Endodermal cell (in vitro differentiated cells): Measurements from ENCODE around the gene KCNJ16. TPM values are rescaled to one million over a fixed set of nuclear protein-coding genes. Genes with fewer than 3 reads are reported as not detected.

Source experiments
- DNase-seq: peaks from one replicate; pipeline ENCODE4 v3.0.0-alpha.2; 2017
- H3K27ac ChIP-seq: 2 replicates; pipeline ENCODE4 v1.5.1; 2013; ENCODE audit warnings: mild to moderate bottlenecking, low read depth, low read length, moderate library complexity
- H3K27me3 ChIP-seq: 2 replicates; pipeline ENCODE4 v1.6.1; 2013; ENCODE audit warnings: mild to moderate bottlenecking, low read length, moderate library complexity; ENCODE audit not compliant: insufficient read depth, control insufficient read depth, poor library complexity, severe bottlenecking
- H3K36me3 ChIP-seq: 2 replicates; pipeline ENCODE4 v1.7.0; 2013; ENCODE audit warnings: mild to moderate bottlenecking, low read length, moderate library complexity; ENCODE audit not compliant: control insufficient read depth, insufficient read depth
- H3K4me1 ChIP-seq: one replicate; pipeline ENCODE4 v1.7.0; 2013; ENCODE audit warnings: low read length; ENCODE audit not compliant: control insufficient read depth, insufficient read depth
- H3K4me3 ChIP-seq: 2 replicates; pipeline ENCODE4 v1.5.1; 2013; ENCODE audit warnings: mild to moderate bottlenecking, low read length, moderate library complexity
- H3K9ac ChIP-seq: 2 replicates; pipeline ENCODE4 v1.6.1; 2013; ENCODE audit warnings: mild to moderate bottlenecking, low read length, moderate library complexity; ENCODE audit not compliant: poor library complexity, severe bottlenecking; ENCODE audit errors: extremely low read depth
- H3K9me3 ChIP-seq: 2 replicates; pipeline ENCODE4 v1.6.1; 2013; ENCODE audit warnings: mild to moderate bottlenecking, low read length, moderate library complexity; ENCODE audit not compliant: control insufficient read depth
- H3K27ac Mint-ChIP-seq: 2 replicates; pipeline ENCODE4 v1.8.0; 2020; ENCODE audit warnings: mixed read lengths
- H3K27me3 Mint-ChIP-seq: 2 replicates; pipeline ENCODE4 v1.8.0; 2021; ENCODE audit warnings: mild to moderate bottlenecking, mixed read lengths; ENCODE audit not compliant: insufficient read depth
- H3K36me3 Mint-ChIP-seq: 2 replicates; pipeline ENCODE4 v1.8.0; 2020; ENCODE audit warnings: low read depth, mixed read lengths
- H3K4me1 Mint-ChIP-seq: 2 replicates; pipeline ENCODE4 v1.8.0; 2020; ENCODE audit warnings: mixed read lengths
- H3K4me3 Mint-ChIP-seq: 2 replicates; pipeline ENCODE4 v1.8.0; 2020; ENCODE audit warnings: mild to moderate bottlenecking, moderate library complexity, mixed read lengths
- H3K9me3 Mint-ChIP-seq: 2 replicates; pipeline ENCODE4 v1.8.0; 2020; ENCODE audit warnings: mild to moderate bottlenecking, mixed read lengths
- CTCF ChIP-seq: fragments of 200-600 bp; sonication (generic); conservative IDR thresholded peaks from 2 replicates; pipeline ENCODE4 v1.5.0; 2021; ENCODE audit warnings: antibody characterized with exemption, mild to moderate bottlenecking
- WGBS, 2 experiments: methylation state at CpG; one replicate each; pipeline versions ENCODE4 v1.1.5 to v1.1.7; 2013; ENCODE audit warnings: missing lambda C conversion rate in 2 of 2, mixed read lengths in 1 of 2; ENCODE audit not compliant: insufficient coverage in 1 of 2, insufficient read length in 1 of 2; 5-methylcytosine and 5-hydroxymethylcytosine counted together
- total RNA-seq, 2 donors: library from RNA; stranded (reverse); fragmentation: NEBNext Ultra II Directional in 1 of 2; extraction: Animal tissue kit (Norgen Biotek cat#: 25700) in 1 of 2; gene quantifications; 2 replicates in 1 of 2; 3 replicates in 1 of 2; pipeline ENCODE4 v1.2.1, GENCODE V29; 2021

The KCNJ16 gene
- total RNA-seq, 2 donors from 2014 or later: 0.68 to 1.5 TPM

- TF ChIP-seq CTCF: no peak
- Histone ChIP-seq H3K4me3 (no peak overlapping the region), H3K36me3 (no peaks in the 10 kb centered on the region), H3K4me1 (no peaks in the 10 kb centered on the region), H3K27ac (no peak overlapping the region), H3K9ac (no peak overlapping the region), H3K9me3 (peaks cover 13% of the 10 kb centered on the region), H3K27me3 (peaks cover 24% of the 10 kb centered on the region)
- no peak overlapping the region for H3K27ac Mint-ChIP-seq
- H3K27me3 Mint-ChIP-seq: peaks cover 15% of the 10 kb centered on the region
- H3K9me3 Mint-ChIP-seq: peaks cover 18% of the 10 kb centered on the region
- peaks cover 22% of the 10 kb centered on the region for H3K4me1 Mint-ChIP-seq
- 89 to 93% methylated on average over 4 of the region's 4 CpGs for WGBS, 2 experiments
- H3K36me3 Mint-ChIP-seq: no peaks in the 10 kb centered on the region
- no peak for DNase-seq
- no peak overlapping the region for H3K4me3 Mint-ChIP-seq
These were observed 45.4 kb downstream of the KCNJ16 start for GRCh38 chr17:70120425-70120824.

DNA sequence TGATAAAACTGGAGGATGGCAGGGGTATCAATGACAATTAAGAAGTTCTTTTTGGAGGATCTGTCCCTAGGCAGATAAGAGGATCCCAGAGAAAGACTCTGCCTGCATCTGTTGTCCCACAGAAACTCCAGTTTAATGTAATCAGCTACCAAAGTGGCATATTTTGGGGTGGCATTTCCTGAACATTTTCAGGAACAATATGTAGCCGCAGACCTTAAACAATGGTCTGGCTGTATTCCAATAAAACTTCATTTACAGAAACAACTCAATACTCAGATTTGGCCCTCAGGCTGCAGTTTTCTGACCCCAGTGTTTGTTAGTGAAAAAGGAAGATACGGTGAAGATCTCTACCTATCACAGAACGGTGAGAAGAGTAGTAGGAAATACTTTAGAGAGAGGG, 46.1 kb downstream of the KCNJ16 start:
- Mint-ChIP-seq H3K27me3 (peaks cover 12% of the 10 kb centered on the region), H3K4me1 (peaks cover 22% of the 10 kb centered on the region), H3K27ac (no peak overlapping the region), H3K9me3 (peaks cover 18% of the 10 kb centered on the region), H3K36me3 (no peaks in the 10 kb centered on the region), H3K4me3 (no peak overlapping the region)
- peaks cover 13% of the 10 kb centered on the region for H3K9me3 ChIP-seq
- H3K27me3 ChIP-seq: peaks cover 18% of the 10 kb centered on the region
- H3K4me3 ChIP-seq: no peak overlapping the region
- DNase-seq: no peak
- 98% methylated on average over 3 of the region's 3 CpGs; no CpG with 5 or more reads in 1 of the 2 experiments for WGBS, 2 experiments
- H3K9ac ChIP-seq: no peak overlapping the region
- no peaks in the 10 kb centered on the region for H3K36me3 ChIP-seq
- no peak for TF ChIP-seq CTCF
- H3K27ac ChIP-seq: no peak overlapping the region
- H3K4me1 ChIP-seq: peaks cover under 1% of the 10 kb centered on the region

DNA sequence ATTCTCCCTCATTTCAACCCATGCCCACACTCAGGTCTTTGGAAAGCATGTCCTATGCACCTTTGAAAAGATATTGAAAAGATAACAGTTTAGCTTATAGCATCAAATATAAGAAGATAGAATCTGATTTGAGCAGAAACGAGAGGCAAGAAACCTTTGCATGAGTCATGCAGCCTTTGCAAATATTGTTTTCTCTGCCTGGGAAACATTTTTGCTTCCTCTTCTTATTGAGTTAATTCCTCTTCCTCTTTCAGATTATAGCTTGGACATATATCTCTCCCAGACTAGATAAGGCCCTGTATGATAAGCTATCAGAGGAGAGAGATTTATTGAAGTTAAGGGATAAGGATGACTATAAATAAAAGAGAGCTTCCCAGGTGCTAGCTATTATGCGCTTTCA, 48.2 kb downstream of the KCNJ16 start:
- H3K9me3 Mint-ChIP-seq: peaks cover 13% of the 10 kb centered on the region
- Histone ChIP-seq H3K9ac (no peak overlapping the region), H3K36me3 (no peaks in the 10 kb centered on the region), H3K4me1 (peaks cover 4% of the 10 kb centered on the region), H3K27ac (no peak overlapping the region), H3K9me3 (peaks cover 8% of the 10 kb centered on the region), H3K27me3 (peaks cover 37% of the 10 kb centered on the region), H3K4me3 (no peak overlapping the region)
- 67 to 79% methylated on average over 1 to 2 of the region's 2 CpGs for WGBS, 2 experiments
- peaks cover 22% of the 10 kb centered on the region for H3K4me1 Mint-ChIP-seq
- no peak overlapping the region for H3K4me3 Mint-ChIP-seq
- H3K27ac Mint-ChIP-seq: no peak overlapping the region
- DNase-seq: no peak
- H3K27me3 Mint-ChIP-seq: peaks cover 22% of the 10 kb centered on the region
- H3K36me3 Mint-ChIP-seq: no peaks in the 10 kb centered on the region
- TF ChIP-seq CTCF: no peak
